Peyer's patch (tissue), 4 donors: ENCODE data around the gene LRSAM1. TPM values are rescaled to one million over a fixed set of nuclear protein-coding genes. Genes with fewer than 3 reads are reported as not detected.
"Not testable (repeated sequence)": the region's sequence is repeated elsewhere in the genome, so short reads cannot be mapped to it uniquely, and the experiment has no call there.

Experiments used
- DNase-seq, 3 donors: peaks; one replicate each; pipeline ENCODE4 v3.0.0-alpha.2; 2017 to 2019
- H3K27ac ChIP-seq, 4 donors: fragments of 200-600 bp; sonication (generic); one replicate each; pipeline ENCODE4 v1.5.1; 2016 to 2019
- H3K27me3 ChIP-seq, 2 donors: fragments of 200-600 bp; sonication (generic); one replicate each; pipeline ENCODE4 v1.5.1; 2019
- H3K36me3 ChIP-seq, 3 donors: fragments of 200-600 bp; sonication (generic); one replicate each; pipeline ENCODE4 v1.5.1; 2016 to 2019
- H3K4me1 ChIP-seq, 4 donors: fragments of 200-600 bp; sonication (generic); one replicate each; pipeline ENCODE4 v1.5.1; 2016 to 2019
- H3K4me3 ChIP-seq, 4 donors: fragments of 200-600 bp; sonication (generic); 1 replicate in 3 of 4; 2 replicates in 1 of 4; pipeline ENCODE4 v1.5.1; 2016 to 2019; ENCODE audit warnings: mild to moderate bottlenecking in 1 of 4
- H3K9me3 ChIP-seq, 4 donors: fragments of 200-600 bp; sonication (generic); one replicate each; pipeline ENCODE4 v1.5.1; 2016 to 2019; ENCODE audit warnings: mild to moderate bottlenecking in 1 of 4
- CTCF ChIP-seq, 6 experiments: fragments of 450-650 bp in 4 of 6; fragments of 200-600 bp in 2 of 6; sonication (generic) in 1 of 6; IDR thresholded peaks; one replicate each; pipeline ENCODE4 v1.5.1; 2017 to 2019; ENCODE audit warnings: antibody characterized with exemption in 6 of 6, mild to moderate bottlenecking in 3 of 6, moderate library complexity in 1 of 6
- POLR2A ChIP-seq, 2 donors: fragments of 450-650 bp; IDR thresholded peaks; one replicate each; pipeline ENCODE4 v1.5.1; 2017; ENCODE audit warnings: antibody characterized with exemption in 2 of 2, mild to moderate bottlenecking in 2 of 2, moderate library complexity in 2 of 2
- total RNA-seq, 4 donors: library from RNA; depleted of rRNA; stranded (reverse); fragments of >200 nt; gene quantifications; one replicate each; pipeline ENCODE4 v1.1.0, GENCODE V29; 2016

Gene LRSAM1
- total RNA-seq, 4 donors from 2014 or later = 19.3 to 59.4 (median 35.3) TPM

- Histone ChIP-seq H3K4me1 (no peaks in the 10 kb centered on the region), H3K9me3 (no peaks in the 10 kb centered on the region), H3K27me3 (no peaks in the 10 kb centered on the region), H3K27ac (no peak overlapping the region), H3K36me3 (peaks cover 0 to 76% (median 0%) of the 10 kb centered on the region in 3 donors), H3K4me3 (no peak overlapping the region)
- TF ChIP-seq CTCF (IDR thresholded peaks at IDR 0.05) = no peak
- no peak for TF ChIP-seq POLR2A (IDR thresholded peaks at IDR 0.05)
- DNase-seq = no peak
Measured at GRCh38 chr9:127463911-127464310, 12.6 kb downstream of the LRSAM1 start.

- H3K27me3 ChIP-seq, H3K4me1 ChIP-seq, DNase-seq, H3K9me3 ChIP-seq, H3K27ac ChIP-seq, H3K4me3 ChIP-seq: not testable (repeated sequence)
- H3K36me3 ChIP-seq = peaks cover 0 to 53% (median 0%) of the 10 kb centered on the region in 3 donors
Measured at GRCh38 chr9:127466407-127466917, 15.2 kb downstream of the LRSAM1 start.

- no peak for DNase-seq
- H3K4me1 ChIP-seq = no peaks in the 10 kb centered on the region
- no peak for TF ChIP-seq POLR2A (IDR thresholded peaks at IDR 0.05)
- TF ChIP-seq CTCF (IDR thresholded peaks at IDR 0.05) = no peak
- H3K36me3 ChIP-seq = peaks cover 0 to 43% (median 0%) of the 10 kb centered on the region in 3 donors
- no peak overlapping the region for H3K27ac ChIP-seq
- H3K27me3 ChIP-seq = no peaks in the 10 kb centered on the region
- no peak overlapping the region for H3K4me3 ChIP-seq
- no peaks in the 10 kb centered on the region for H3K9me3 ChIP-seq
Measured at GRCh38 chr9:127467621-127468020, 16.3 kb downstream of the LRSAM1 start.

- TF ChIP-seq POLR2A (IDR thresholded peaks at IDR 0.05) = no peak
- TF ChIP-seq CTCF (IDR thresholded peaks at IDR 0.05) = no peak
- H3K36me3 ChIP-seq = peaks cover 0 to 37% (median 0%) of the 10 kb centered on the region in 3 donors
- H3K9me3 ChIP-seq = no peaks in the 10 kb centered on the region
- no peaks in the 10 kb centered on the region for H3K27me3 ChIP-seq
- H3K4me3 ChIP-seq = no peak overlapping the region
- DNase-seq = no peak
- no peak overlapping the region for H3K27ac ChIP-seq
- H3K4me1 ChIP-seq = no peaks in the 10 kb centered on the region
Measured at GRCh38 chr9:127470662-127471061, 19.4 kb downstream of the LRSAM1 start.

- Histone ChIP-seq H3K27me3 (no peaks in the 10 kb centered on the region), H3K4me3 (no peak overlapping the region), H3K9me3 (no peaks in the 10 kb centered on the region), H3K27ac (no peak overlapping the region), H3K4me1 (no peaks in the 10 kb centered on the region), H3K36me3 (peaks cover 0 to 30% (median 0%) of the 10 kb centered on the region in 3 donors)
- DNase-seq = no peak
- TF ChIP-seq CTCF (IDR thresholded peaks at IDR 0.05) (no peak), POLR2A (IDR thresholded peaks at IDR 0.05) (no peak)
Measured at GRCh38 chr9:127473501-127473900, 22.2 kb downstream of the LRSAM1 start.

- H3K36me3 ChIP-seq = peaks cover 0 to 34% (median 0%) of the 10 kb centered on the region in 3 donors
Measured at GRCh38 chr9:127473932-127474331, 22.6 kb downstream of the LRSAM1 start.

More at GRCh38 chr9:127473932-127474331, 22.6 kb downstream of the LRSAM1 start:
- no peak for DNase-seq
- H3K27me3 ChIP-seq = no peaks in the 10 kb centered on the region
- H3K9me3 ChIP-seq = no peaks in the 10 kb centered on the region
- no peak overlapping the region for H3K4me3 ChIP-seq
- no peak overlapping the region for H3K27ac ChIP-seq
- TF ChIP-seq CTCF (IDR thresholded peaks at IDR 0.05) (no peak), POLR2A (IDR thresholded peaks at IDR 0.05) (no peak)
- H3K4me1 ChIP-seq = no peaks in the 10 kb centered on the region
